ENCODE results near the gene XYLB.
A peak's percentile ranks its signal among the peaks of the same experiment; 100 is the strongest.
"Not testable (repeated sequence)": the region's sequence is repeated elsewhere in the genome, so short reads cannot be mapped to it uniquely, and the experiment has no call there.

Gene XYLB

DNA sequence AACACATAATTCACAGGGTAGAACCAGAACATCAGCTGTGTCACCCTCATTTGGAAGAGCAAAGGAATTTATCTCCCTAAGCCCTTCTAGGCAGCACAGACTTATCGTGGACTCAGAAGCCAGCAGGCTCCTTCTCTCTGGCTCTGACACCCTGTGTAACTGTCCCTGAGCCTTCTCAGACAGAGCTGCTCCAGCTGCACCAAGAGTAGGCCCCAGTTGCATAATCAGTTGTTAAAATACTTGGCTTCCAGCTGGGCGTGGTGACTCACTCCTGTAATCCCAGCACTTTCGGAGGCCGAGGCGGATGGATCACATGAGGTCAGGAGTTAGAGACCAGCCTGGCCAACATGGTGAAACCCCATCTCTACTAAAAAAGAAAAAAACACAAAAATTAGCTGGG, 57.7 kb downstream of the XYLB start:
- no peak overlapping the region for H3K27ac ChIP-seq
- TF ChIP-seq, protein P1, sequence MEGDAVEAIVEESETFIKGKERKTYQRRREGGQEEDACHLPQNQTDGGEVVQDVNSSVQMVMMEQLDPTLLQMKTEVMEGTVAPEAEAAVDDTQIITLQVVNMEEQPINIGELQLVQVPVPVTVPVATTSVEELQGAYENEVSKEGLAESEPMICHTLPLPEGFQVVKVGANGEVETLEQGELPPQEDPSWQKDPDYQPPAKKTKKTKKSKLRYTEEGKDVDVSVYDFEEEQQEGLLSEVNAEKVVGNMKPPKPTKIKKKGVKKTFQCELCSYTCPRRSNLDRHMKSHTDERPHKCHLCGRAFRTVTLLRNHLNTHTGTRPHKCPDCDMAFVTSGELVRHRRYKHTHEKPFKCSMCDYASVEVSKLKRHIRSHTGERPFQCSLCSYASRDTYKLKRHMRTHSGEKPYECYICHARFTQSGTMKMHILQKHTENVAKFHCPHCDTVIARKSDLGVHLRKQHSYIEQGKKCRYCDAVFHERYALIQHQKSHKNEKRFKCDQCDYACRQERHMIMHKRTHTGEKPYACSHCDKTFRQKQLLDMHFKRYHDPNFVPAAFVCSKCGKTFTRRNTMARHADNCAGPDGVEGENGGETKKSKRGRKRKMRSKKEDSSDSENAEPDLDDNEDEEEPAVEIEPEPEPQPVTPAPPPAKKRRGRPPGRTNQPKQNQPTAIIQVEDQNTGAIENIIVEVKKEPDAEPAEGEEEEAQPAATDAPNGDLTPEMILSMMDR (conservative IDR thresholded peaks at IDR 0.05): no peak

DNA sequence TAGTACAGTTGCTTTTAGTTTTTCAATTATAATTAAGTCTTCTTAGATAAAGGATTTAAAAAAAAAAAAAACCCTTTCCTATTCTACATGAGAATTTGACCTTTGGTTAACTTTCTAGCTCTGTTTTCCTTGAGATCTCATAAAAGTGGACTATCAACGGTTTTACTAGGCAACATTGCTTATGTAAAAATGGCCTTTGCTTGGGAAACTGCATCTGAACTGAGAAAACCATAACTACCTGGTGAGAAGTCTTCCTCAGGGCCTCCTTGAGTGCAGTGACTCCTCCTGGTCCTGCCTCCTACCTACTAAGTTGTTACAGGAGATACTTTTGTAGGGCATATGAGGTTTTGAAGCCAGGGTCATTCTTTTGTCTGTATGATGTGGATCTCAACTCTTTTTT, 65.0 kb downstream of the XYLB start:
- no peak overlapping the region for H3K27ac ChIP-seq

GRCh38 chr3:38420758-38421157, 74.2 kb downstream of the XYLB start:
- peak overlapping the region; percentile 45 for H3K27ac ChIP-seq

More for the DNA sequence above, 65.0 kb downstream of the XYLB start:
- TF ChIP-seq, protein P1 (conservative IDR thresholded peaks at IDR 0.05): no peak

DNA sequence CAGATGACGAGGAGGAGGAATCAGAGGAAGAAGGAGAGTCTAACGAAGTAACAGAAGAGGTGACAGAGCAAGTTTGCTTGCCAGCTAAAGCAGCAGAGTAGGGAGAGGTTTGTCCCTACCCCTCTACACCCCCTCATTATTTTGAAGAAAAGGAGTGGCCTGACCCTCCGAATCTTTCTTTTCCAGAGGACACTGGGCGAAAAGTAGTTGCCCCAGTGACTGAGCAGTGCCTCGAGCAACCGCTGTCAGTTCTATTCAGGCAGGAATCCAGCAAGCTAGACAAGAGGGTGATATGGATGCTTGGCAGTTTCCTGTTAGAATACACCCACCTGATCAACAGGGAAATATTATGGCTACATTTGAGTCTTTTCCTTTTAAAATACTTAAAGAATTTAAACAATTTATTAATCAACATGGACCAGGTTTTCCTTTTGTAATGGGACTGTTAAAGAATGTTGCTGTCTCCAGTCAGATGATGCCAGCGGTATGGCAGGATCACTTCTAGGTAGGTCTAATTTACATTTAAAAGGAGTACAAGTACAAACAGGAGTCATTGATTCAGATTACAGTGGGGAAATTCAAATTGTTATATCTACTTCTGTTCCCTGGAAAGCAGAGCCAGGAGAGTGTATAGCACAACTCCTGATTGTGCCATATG, 75.2 kb downstream of the XYLB start:
- TF ChIP-seq, protein P1 (conservative IDR thresholded peaks at IDR 0.05): no peak
- H3K27ac ChIP-seq: no peak overlapping the region

DNA sequence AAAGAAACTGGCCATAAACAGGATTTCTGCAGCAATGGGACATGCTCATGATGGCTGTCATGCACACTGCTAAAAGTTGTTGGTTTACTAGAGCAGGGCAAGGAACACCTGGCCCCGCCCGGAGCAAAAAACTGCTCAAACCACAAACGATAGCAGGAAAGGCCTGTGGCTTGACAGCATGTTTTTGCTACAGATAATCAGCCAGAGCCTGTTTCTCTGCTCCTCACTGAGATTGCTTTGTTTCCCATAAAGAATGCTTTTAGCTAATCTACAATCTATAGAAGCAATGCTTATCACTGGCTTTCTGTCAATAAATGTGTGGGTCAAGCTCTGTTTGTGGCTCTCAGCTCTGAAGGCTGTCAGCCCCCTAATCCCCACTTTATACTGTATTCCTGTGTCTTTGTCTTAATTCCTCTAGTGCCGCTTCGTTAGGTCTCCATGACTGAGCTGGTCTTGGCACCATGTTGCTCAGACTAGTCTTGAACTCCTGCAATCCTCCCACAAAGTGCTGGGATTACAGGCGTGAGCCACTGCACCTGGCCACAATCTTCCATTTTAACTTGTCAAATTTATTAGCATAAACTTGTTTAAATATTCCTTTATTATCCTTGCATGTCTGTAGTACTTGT, 80.3 kb downstream of the XYLB start:
- not testable (repeated sequence) for H3K27ac ChIP-seq

DNA sequence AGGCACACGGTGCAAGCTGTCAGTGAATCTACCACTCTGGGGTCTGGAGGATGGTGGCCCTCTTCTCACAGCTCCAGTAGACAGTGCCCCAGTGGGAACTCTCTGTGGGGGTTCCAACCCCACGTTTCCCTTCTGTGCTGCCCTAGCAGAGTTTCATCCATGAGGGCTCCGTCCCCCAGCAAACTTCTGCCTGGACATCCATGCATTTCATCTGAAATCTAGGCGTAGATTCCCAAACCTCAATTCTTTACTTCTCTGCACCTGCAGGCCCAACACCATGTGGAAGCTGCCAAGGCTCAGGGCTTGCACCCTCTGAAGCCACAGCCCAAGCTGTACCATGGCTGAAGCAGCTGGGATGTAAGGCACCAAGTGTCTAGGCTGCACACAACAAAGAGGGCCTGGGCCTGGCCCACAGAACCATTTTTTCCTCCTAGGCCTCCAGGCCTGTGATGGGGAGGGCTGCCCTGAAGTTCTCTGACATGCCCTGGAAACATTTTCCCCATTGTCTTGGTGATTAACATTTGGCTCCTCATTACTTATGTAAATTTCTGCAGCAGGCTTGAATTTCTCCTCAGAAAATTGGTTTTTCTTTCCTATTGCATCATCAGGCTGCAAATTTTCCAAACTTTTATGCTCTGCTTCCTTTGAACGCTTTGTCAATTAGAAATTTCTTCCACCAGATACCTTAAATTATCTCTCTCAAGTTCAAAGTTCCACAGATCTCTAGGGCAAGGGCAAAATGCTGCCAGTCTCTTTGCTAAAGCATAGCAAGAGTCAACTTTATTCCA, 86.5 kb downstream of the XYLB start:
- H3K27ac ChIP-seq: not testable (repeated sequence)

GRCh38 chr3:38433661-38434060, 87.1 kb downstream of the XYLB start:
- not testable (repeated sequence) for H3K27ac ChIP-seq

DNA sequence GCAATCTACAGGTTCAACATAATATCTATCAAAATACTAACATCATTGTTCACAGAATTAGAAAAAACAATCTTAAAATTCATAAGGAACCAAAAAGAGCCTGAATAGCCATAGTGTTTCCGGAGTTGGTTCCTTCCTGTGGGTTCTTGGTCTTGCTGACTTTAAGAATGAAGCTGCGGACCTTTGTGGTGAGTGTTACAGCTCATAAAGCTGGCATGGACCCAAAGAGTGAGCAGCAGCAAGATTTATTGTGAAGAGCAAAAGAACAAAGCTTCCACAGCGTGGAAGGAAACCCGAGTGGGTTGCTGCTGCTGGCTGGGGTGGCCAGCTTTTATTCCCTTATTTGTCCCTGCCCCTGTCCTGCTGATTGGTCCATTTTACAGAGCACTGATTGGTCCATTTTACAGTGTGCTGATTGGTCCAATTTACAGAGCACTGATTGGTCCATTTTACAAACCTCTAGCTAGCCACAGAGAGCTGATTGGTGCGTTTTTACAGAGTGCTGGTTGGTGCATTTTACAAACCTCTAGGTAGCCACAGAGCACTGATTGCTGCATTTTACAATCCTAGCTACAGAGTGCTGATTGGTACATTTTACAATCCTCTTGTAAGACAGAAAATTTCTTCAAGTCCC, 92.0 kb downstream of the XYLB start:
- H3K27ac ChIP-seq: not testable (repeated sequence)

GRCh38 chr3:38443205-38443604, 96.6 kb downstream of the XYLB start:
- not testable (repeated sequence) for H3K27ac ChIP-seq

DNA sequence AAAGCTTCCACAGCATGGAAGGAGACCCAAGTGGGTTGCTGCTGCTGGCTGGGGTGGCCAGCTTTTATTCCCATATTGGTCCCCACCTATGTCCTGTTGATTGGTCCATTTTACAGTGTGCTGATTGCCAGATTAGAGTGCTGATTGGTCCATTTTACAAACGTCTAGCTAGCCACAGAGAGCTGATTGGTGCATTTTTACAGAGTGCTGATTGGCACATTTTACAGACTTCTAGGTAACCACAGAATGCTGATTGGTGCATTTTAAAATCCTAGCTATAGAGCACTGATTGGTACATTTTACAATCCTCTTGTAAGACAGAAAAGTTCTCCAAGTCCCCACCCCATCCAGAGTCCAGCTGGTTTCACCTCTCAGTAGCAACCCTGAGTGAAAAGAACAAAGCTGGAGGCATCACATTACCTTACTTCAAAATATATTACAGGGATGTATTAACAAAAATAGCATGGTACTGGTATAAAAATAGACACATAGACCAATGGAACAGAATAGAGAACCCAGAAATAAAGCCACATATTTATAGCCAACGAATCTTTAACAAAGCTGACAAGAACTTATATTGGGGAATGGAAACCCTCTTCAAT, 99.6 kb downstream of the XYLB start:
- TF ChIP-seq, protein P1 (conservative IDR thresholded peaks at IDR 0.05): no peak

More for the DNA sequence above, 99.6 kb downstream of the XYLB start:
- no peak overlapping the region for H3K27ac ChIP-seq

All from VCaP (cell line).